GM23248 (cell line): Measurements from ENCODE around the gene IL1RAPL1.

Experiments used
- EZH2 ChIP-seq: fragments of 200-600 bp; sonication (generic); IDR thresholded peaks from 2 replicates; pipeline ENCODE4 v1.6.1; 2018; ENCODE audit warnings: antibody characterized with exemption, mild to moderate bottlenecking; ENCODE audit not compliant: insufficient read depth, poor library complexity, severe bottlenecking
- EZH2phosphoT487 ChIP-seq: fragments of 200-600 bp; sonication (generic); IDR thresholded peaks from 2 replicates; pipeline ENCODE4 v1.6.1; 2018; ENCODE audit warnings: antibody characterized with exemption, moderate library complexity, mild to moderate bottlenecking, low read depth; ENCODE audit not compliant: insufficient read depth

DNA sequence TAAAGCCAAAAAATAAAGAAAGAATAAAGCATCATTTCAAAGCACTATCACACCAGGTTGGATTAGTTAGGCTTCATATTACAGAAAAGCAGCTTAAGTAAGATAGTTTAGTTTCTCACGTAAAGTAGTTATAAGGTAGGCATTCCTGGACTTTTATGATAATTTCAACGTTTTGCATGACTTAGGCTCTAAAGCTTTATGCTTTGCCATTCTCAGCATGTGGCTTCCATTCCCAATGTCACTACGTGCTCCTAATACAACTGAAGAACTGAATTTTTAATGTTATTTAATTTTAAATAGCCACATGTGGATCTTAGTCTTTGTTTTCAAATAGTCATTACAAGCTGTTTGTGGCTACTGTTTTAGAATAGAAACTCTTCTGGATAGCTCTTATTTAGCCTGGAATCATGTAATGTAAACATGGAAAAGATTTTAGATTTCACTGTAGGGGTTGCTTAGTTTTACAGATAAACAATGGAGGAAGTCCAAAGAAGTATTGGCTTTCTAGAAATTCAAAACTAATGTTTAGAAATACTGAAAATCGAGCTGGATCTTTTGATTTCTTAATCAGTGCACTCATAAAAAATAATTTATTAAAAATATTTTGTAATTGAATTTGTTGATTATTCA lies 710.0 kb downstream of the IL1RAPL1 start:
- TF ChIP-seq EZH2 (no peak), EZH2phosphoT487 (no peak)
